ENCODE results near the gene MAGEF1.

Gene MAGEF1

DNA sequence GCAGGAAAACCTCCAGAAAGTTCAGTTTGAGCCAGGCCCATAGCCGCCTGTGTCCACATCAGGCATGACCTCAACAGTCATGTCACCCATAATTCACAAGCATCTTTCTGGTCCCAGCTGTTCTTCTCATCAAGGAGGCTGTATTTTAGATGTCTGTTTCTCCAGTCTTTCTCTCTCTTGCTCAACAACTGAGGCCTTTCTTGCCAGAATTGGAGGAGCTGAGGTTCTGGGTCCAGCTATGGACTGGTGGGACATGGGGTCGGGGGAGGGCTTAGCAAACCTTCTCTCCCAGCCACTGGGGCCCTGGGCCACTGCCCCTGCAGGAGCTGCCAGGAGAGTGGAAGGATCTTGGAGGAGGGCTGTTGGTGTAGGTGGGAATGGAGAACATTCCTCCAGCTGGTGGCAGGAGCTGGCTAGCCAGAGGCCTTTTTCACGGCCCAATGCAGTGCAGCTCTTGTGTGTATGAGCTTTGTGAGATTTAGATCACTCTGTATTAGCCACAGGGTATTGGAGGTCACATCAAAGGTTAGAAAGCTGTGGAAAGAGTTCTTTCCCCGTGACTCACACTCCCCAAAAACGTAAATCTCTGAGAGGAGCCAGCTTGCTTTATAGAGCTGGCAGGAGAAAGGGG lies 23.5 kb downstream of the MAGEF1 start:
- no peak for DNase-seq

DNA sequence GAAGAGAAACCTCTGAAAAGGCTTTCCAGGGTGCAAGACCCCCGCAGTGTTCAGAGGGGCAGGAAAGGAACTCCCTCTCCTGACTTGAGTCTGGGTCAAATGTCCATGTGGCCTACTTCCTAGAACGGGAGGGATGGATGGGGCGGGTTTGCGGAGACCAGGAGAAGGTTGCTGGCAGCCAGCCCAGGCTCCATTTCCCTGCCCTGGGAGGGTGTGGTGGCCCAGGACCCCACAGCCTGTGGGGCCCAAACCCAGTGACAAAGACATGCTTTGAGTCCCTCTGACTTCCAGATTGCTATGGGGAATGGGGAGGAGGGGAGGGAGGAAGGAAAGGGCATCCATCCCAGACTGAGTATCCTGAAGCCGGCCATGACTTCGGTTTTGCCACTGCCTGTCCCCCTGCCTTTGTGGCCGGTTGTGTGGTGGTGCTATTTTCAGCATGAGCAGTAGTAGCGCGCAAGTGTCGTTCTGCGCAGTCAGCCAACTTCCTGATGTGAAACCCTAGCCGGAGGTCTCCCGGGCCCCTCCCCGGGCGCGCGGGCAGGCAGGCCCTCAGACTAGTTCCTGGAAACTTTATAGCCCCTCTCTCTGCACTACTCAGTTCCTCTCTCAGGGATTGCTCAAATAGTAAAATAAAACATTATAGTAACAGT lies 24.4 kb downstream of the MAGEF1 start:
- DNase-seq, result no peak

DNA sequence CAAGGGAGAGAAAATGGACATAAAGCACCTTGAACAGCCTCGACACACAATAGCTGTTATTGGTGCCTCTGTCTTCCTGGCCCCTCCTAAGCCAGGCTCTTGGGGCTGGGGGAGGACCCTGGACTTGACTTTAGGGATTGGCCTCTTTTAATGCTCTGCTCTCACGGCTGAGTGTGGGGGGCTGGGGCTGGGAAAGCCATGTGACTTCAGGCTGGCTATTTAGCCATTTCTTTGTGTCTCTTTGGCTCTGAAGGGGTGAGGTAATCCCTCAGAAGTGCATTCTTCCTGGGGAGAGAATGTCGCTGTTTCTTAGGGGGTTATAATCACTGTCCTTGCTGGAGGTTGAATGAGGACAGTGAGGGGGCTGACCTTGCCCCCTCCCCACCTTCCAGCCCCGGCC lies 26.2 kb downstream of the MAGEF1 start:
- DNase-seq, result no peak

DNA sequence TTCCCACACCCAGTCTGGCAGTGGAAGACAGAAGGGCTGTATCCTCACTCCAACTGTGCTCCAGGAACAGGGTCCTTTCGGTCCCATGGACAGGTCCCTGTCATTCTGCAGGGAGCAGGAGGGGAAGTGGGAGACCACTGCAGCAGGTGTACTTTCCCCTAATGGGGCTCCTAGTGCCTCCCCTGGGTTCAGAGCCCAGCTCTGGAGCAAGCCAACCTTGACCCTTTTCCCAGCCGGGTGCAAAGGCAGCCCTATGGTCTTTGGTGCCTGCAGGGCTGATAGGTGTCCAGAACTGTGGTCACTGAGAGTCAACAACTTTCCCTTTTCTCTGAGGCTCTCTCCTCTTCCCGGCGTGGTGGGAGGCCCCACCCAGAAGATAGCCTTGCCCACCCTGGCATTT lies 26.8 kb downstream of the MAGEF1 start:
- no peak for DNase-seq

DNA sequence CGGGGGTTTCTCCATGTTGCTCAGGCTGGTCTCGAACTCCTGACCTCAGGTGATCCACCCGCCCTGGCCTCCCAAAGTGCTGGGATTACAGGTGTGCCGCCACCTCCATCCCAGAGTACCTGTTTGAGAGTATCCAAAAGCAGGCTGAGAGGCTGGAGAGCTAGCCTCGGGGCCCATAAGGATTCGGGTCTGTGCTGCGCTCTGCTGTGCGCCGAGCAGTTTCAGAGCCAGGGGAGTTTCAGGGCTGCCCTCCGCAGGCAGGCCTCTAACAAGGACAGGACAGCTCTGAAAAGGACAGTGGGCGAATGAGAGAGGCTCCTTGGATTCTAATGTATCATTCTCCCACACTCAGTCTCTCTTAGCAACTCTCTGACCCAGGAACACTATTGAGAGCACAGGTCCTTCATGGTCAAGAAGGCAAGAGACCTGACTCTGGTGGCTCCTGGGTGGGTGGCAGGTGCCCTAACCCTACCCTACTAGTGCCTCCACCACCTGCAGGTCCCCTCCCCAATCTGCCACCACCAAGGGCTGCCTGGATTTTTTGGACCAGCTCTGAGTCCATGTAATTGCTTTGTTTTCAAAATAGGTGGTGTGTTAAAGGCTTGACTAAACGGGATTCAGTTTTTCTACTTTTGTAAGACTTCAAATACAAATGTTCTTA lies 27.8 kb downstream of the MAGEF1 start:
- DNase-seq, result no peak

DNA sequence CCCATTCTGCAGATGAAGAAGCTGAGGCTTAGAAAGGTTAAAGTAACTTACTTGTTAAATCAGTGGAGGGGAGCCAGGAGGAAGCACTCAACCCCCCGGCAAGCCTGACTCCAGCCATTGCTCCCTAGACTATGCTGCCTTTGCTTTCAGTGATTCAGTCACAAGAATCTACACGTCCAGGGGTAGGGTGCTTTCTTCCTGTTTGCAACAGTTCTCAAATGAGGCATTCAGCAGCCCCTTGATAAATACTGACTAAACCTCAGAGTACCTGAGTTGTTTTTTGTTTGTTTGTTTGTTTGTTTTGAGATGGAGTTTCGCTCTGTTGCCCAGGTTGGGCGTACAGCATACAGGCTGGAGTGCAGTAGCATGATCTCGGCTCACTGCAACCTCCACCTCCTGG lies 28.6 kb downstream of the MAGEF1 start:
- no peak for DNase-seq

DNA sequence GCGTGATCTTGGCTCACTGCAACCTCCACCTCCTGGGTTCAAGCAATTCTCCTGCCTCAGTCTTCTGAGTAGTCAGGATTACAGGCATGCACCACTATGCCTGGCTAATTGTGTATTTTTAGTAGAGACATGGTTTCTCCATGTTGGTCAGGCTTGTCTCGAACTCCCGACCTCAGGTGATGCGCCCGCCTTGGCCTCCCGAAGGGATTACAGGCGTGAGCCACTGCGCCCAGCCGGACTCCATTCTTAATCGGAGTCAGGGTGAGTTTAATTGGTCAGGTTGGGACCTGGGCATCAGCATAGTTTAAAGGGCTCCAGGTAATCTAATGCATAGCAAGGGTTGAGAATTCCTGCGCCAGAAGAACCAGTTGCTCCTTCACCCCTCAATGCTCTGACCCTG lies 29.2 kb downstream of the MAGEF1 start:
- DNase-seq, result no peak

DNA sequence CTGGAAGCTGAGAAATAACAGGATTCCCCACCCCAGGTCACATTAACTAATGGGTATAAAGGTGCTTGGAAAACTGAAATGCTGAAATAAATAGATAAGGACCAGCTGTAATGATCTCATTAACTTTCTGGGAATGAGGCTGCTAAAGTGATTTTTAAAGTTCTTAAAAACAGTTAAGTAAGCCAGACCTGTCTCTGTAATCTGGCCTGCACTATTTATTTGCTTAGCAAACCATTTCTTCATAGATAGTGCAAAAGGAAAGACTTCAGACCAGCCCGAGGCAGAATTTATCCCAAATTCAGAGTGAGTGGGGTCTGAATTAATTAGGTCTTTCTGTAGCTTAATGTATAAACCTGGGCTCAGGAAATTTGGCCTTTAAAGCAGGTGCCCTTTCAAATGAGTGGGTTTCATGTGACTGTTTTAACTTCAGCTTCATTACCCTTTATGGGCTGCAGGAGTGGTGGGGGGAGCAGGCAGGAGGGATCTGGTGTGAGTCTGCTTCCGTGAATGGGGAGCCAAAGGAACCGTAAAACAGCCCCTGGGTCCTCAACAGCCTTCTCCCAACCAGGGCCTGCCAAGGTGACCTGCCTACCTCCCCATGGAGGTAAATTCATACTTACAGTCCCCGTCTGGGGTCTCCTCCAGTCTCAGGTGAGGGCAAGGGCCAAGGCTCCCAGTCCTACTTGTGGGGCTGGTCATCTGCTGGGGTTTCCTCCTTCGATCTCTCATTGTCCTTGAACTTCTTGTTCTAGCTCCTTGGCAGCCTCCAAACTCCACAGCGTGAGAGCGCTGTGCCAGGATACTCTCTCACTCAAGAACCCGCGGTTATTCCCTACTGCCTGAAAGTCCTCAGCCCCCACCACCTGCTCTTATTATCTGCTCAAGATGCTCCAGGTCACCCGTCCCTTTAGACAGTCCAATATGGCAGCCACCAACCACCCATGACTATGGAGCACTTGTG lies 31.2 kb downstream of the MAGEF1 start:
- no peak for DNase-seq

DNA sequence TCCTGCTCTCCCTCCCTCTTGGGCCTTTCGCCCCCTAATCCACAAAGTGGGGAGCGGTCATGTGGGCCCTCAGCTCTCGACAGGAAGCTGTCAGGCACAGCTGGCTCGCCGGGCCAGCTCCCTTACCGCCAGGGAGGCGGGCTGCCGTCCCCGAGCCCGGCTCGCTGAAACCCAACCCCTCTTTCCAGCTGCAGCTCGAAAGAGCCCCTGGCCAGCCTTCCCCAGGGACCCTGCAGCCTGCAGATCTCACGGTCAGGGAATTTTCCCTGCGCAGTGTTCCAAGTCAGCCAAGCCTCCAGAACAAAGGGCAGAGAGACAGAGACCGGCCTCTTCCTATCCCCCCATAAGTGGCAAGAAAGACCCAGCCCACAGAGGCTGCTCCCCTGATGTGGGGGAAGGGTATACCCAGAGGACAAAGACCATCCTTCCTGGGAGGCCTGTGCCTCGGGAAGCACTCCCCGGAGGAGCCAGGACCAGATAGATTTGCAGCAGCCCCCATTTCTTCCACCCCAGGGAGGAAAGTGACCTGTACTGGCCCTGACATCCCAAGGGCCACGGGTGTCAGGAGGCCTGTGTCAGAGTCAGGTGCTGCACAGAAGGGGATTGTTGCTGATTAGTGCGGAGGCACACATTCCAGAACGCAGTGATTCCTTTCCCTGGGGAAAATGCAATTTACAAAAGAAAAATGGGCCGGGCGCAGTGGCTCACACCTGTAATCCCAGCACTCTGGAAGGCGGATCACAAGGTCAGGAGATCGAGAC lies 32.6 kb downstream of the MAGEF1 start:
- no peak for DNase-seq

DNA sequence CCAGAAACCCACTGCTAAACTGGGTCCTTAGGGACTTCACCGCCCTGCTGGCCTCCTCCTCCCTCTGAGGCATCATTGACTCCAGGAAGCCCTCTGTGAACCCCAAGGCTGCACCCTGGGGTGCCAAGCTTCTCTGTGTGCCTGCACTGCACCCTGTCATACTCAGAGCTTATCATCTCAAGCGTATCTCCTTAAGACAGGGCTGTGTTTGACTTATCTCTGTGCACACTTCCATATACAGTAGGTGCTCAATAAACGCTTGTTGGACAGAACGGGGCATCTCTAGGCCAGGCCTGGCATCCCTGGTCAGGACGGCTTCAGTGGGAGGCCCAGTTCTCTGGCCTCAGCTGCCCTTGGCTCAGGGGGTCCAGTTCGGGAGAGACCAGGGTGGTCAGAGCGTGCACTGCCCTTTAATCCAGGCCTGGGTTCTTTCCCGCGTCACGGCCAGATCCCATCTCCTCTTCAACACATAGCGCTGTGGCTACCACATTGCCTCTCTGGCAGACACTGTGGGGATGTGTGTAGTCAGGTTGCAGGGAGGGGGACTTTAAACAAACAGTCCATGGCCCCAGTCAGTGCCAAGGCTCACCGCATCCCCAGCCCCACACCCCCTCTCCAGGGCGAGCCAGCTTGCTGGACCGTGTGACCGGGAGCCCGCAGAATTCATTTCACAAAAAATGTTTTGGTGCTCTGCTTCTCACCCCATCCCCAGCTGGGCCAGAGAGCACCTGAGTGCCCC lies 33.4 kb downstream of the MAGEF1 start:
- no peak for DNase-seq

- no peak for DNase-seq
Measured at GRCh38 chr3:184677344-184678316, 34.2 kb downstream of the MAGEF1 start.

- DNase-seq, result no peak
Measured at GRCh38 chr3:184676927-184677326, 34.9 kb downstream of the MAGEF1 start.

GRCh38 chr3:184674626-184675025 lies 37.2 kb downstream of the MAGEF1 start:
- DNase-seq, result no peak

DNA sequence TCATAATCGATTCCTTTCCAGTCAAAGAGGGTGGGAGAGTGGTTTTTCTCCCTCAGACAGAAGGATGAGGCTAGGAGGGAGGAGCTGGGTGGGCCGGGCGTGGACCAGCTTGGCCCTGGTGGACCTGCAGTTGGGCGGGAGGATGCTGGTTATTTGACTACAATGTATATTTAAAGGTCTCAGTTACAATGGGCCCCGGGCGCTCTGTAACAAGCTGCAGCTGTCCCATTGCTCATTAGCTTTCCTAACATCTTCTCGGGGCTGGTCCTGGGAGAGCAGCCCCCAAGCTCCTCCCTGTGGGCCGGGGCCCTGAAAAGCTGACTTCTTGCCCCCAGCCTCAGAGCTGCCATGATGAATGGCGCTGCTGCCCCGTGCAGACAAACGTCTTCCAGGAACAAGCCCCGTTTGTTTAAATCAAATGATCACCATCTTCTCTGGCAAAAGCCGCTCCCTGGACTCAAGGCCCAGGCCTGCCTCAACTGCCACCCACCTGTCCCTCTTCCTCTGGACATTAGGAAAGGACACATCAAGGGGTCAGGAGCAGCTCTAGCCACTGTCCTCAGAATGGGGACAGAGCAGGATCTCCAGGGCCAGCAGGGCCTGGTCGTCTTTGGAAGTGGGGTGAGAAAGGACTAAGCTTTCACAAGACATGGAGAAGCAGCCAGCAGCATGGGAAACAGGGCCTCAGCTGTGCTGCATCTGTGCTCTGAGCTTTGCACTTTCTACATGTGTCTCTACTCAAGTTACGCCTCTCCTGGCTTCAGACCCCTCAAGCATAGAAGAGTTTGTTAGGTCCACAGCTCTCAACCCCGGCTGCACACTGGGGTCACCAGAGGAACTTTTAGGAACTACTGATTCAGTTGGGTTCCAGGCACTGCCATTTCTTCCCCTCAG lies 38.6 kb downstream of the MAGEF1 start:
- DNase-seq, result no peak

DNA sequence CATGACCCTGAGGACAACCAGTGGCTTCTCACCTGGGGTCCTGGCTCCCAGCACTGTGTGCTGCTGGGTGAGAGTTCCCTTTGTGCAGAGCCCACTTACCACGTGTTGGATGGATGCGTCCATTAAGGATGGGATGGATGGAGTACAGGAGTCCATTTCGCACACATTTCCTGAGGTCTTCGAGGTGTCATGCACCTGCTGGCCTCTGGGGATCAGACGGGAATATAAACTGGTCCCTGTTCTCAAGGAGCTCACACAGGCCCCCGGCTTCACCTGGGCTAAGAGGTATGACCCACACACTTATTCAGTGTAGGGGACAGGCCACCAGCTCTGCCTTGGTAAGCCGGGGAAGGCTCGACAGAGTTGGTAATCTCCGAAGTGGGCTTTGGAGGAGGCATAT lies 39.5 kb downstream of the MAGEF1 start:
- DNase-seq, result no peak

- DNase-seq, result no peak
Measured at GRCh38 chr3:184670091-184670602, 41.7 kb downstream of the MAGEF1 start.

- no peak for DNase-seq
Measured at GRCh38 chr3:184669578-184669977, 42.3 kb downstream of the MAGEF1 start.

- DNase-seq, result no peak
Measured at GRCh38 chr3:184666442-184666841, 45.4 kb downstream of the MAGEF1 start.

- DNase-seq, result no peak
Measured at GRCh38 chr3:184665101-184665500, 46.8 kb downstream of the MAGEF1 start.
